Activated CD4-positive, alpha-beta memory T cell treated with anti-CD3 and anti-CD28 coated beads, Interleukin-2, amount 10 ng/mL, durations not matched to agents 7 days and 5 days (primary cell): ENCODE measurements around the gene OGDH. TPM values are rescaled to one million over a fixed set of nuclear protein-coding genes. Genes with fewer than 3 reads are reported as not detected.
"Not testable (repeated sequence)": the region's sequence is repeated elsewhere in the genome, so short reads cannot be mapped to it uniquely, and the experiment has no call there.

Experiments
- CTCF ChIA-PET: fragments of 350-600 bp; sonication (Branson Sonifier 250); formaldehyde crosslinking; loops from one replicate; lab custom pipeline; 2021; ENCODE audit warnings: antibody characterized with exemption, inconsistent platforms; lab: Charles Lee
- POLR2A ChIA-PET: fragments of 350-600 bp; sonication (Branson Sonifier 250); formaldehyde crosslinking; loops from one replicate; lab custom pipeline; 2021; ENCODE audit warnings: antibody characterized with exemption; lab: Charles Lee
- DNase-seq: peaks from one replicate; pipeline ENCODE4 v3.0.0-alpha.2; 2020
- H3K27ac Mint-ChIP-seq: one replicate; pipeline ENCODE4 v1.8.0; 2021; ENCODE audit warnings: mild to moderate bottlenecking, mixed read lengths
- H3K27me3 Mint-ChIP-seq: one replicate; pipeline ENCODE4 v1.8.0; 2021; ENCODE audit warnings: mixed read lengths
- H3K36me3 Mint-ChIP-seq: one replicate; pipeline ENCODE4 v1.8.0; 2021; ENCODE audit warnings: low read depth, mixed read lengths
- H3K4me1 Mint-ChIP-seq: one replicate; pipeline ENCODE4 v1.8.0; 2021; ENCODE audit warnings: mixed read lengths
- H3K4me3 Mint-ChIP-seq: one replicate; pipeline ENCODE4 v1.8.0; 2021; ENCODE audit warnings: mild to moderate bottlenecking, mixed read lengths
- H3K9me3 Mint-ChIP-seq: one replicate; pipeline ENCODE4 v1.8.0; 2021; ENCODE audit warnings: mixed read lengths
- total RNA-seq, 2 experiments: library from RNA; stranded (reverse); gene quantifications; one replicate each; pipeline ENCODE4 v1.2.3, GENCODE V29; 2021

The OGDH gene
- total RNA-seq, 2 experiments from 2014 or later = 164 to 166 TPM

DNA sequence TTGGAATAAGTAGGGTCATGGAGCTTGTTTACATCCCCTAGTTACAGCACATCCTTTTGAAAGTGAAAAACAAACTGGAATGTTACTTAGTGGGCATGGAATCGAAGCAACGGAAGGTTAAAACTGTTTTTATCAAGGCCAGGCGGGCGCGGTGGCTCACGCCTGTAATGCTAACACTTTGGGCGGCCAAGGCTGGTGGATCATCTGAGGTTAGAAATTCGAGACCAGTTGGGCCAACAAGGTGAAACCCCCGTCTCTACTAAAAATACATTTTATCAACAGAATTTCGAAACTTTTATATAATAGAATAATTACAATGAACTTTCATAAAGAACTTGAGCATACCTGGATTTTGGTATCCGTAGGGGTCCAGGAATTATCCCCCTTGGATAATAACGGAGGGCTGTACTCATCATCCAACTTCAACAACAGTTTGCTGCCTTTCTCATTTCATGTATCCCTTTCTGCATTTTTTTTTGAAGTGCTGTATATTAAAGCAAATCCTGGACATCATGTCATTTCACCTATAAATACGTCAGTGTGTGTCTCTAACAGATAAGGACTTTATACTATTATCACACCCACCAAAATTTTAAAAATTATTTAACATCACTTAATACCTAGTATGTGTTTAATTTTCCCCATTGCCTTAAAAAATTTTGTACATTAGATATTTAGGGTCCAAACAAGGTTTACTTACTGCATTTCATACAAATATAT is 23.1 kb upstream of the OGDH start:
- peaks cover 24% of the 10 kb centered on the region for H3K36me3 Mint-ChIP-seq
- ChIA-PET CTCF (interaction anchor here (1.3 to 3.4 kb wide), 5 partner anchors 18 to 274 kb away, joined by 5 to 16 read pairs (median 7); no protein-coding TSS in a partner anchor), POLR2A (interaction anchor here (0.7 to 5.3 kb wide), 18 partner anchors 8 to 396 kb away, joined by 3 to 96 read pairs (median 11); partner anchors contain the start of genes DDX56, H2AZ2, MYO1G and NUDCD3)
- no peak for DNase-seq
- peak overlapping the region; percentile 85 for H3K27ac Mint-ChIP-seq
- H3K27me3 Mint-ChIP-seq = no peaks in the 10 kb centered on the region
- peak overlapping the region; percentile 92 for H3K4me3 Mint-ChIP-seq
- no peaks in the 10 kb centered on the region for H3K9me3 Mint-ChIP-seq
- peaks cover 47% of the 10 kb centered on the region for H3K4me1 Mint-ChIP-seq

DNA sequence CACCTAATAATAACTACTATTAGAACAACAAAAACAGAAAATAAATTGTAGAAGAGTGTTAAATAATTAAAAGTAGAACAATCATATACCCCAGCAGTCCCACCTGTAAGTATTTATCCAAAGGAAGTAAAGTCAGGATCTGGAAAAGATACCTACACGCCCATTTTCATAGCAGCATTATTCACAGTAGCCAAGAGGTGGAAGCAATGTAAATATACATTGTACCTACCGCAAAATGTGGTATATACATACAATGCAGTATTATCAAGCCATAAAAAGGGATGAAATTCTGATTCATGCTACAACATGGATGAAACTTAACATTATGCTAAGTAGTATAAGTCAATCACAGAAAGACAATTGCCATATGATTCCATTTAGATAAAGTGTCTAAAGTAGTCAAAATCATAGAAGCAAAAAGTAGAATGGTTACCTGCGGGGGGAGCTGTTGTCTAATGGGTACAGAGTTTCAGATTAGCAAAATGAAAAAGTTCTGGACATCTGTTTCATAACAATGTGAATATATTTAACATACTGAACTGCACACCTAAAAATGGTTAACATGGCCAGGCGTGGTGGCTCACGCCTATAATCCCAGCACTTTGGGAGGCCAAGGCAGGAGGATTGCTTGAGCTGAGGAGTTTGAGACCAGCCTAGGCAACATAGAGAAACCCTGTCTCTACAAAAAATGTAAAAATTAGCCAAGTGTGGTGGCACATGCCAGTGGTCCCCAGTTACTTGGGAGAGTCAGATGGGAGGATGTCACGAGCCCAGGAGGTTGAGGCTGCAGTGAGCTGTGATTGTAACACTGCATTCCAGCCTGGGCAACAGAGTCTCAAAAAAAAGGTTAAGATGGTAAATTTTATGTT is 18.4 kb upstream of the OGDH start:
- H3K27ac Mint-ChIP-seq = peak overlapping the region; percentile 31
- POLR2A ChIA-PET = interaction anchor here (0.6 to 1.5 kb wide), 8 partner anchors 14 to 372 kb away, joined by 3 to 5 read pairs (median 3); partner anchors contain the start of genes DDX56 and H2AZ2

DNA sequence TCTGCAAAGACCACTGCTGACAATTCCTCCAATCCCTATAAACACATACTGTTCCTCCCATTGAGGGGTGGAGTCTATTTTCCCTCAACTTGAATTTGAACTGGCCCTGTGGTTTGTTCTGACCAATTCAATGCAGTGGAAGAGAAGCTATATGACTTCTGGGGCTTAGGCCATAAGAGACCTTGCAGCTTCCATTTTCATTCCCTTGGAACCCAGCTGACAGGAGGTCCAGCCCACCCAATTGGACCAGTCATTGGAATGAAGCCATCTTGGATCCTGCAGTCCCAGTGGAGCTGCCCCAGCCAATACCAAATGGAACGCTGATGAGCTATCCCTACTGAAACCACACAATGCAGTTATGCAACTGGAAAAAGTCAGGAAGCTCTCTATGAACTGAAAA is 15.5 kb upstream of the OGDH start:
- Mint-ChIP-seq H3K27me3 (peaks cover 9% of the 10 kb centered on the region), H3K4me1 (peaks cover 12% of the 10 kb centered on the region), H3K4me3 (no peak overlapping the region), H3K36me3 (no peaks in the 10 kb centered on the region), H3K27ac (no peak overlapping the region), H3K9me3 (no peaks in the 10 kb centered on the region)
- POLR2A ChIA-PET = interaction anchor here (0.9 to 2.8 kb wide), 4 partner anchors 9 to 257 kb away, joined by 4 to 17 read pairs (median 10); partner anchors contain the start of genes OGDH and TMED4
- DNase-seq = no peak
- CTCF ChIA-PET = interaction anchor here (0.7 to 1.2 kb wide), 2 partner anchors 10 to 63 kb away, joined by 3 read pairs; no protein-coding TSS in a partner anchor

More for the DNA sequence above, 18.4 kb upstream of the OGDH start:
- CTCF ChIA-PET = interaction anchor here (0.6 to 1.3 kb wide), 4 partner anchors 111 to 332 kb away, joined by 3 to 5 read pairs (median 4); no protein-coding TSS in a partner anchor
- Mint-ChIP-seq H3K27me3 (peaks cover under 1% of the 10 kb centered on the region), H3K9me3 (no peaks in the 10 kb centered on the region), H3K4me1 (peaks cover 18% of the 10 kb centered on the region), H3K36me3 (no peaks in the 10 kb centered on the region), H3K4me3 (no peak overlapping the region)
- DNase-seq = peak; percentile 73

DNA sequence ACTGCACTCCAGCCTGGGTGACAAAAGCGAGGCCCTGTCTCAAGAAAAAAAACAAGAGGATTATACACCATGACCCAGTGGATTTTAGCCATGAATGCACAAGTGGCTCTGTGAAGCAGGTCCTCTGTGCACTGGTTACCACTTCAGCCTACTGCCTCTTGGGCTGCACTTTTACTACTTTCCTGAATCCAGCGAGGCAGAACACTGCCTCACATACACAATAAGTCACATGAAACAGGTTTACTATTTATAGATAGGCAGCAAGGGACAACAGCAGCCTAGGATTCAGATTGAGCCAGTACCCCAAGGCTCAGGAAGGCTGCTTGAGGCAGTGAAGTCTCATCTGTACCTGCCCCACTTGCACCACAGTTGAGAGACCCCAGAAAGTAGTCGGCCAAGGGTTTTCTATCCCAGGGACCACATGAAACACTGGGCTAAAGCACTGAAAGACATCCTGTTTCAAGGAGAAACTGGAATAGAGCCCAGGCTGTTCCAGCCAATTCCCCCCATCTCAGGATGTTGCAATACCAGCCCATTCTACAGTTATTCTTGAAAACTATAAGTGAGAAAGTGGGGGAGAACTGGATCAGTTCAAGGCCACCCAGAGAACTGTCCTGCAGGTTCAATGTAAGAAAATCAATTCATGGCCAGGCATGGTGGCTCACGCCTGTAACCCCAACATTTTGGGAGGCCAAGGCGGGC is 10.3 kb upstream of the OGDH start:
- Mint-ChIP-seq H3K36me3 (no peaks in the 10 kb centered on the region), H3K27me3 (peaks cover 10% of the 10 kb centered on the region), H3K4me1 (no peaks in the 10 kb centered on the region), H3K27ac (no peak overlapping the region), H3K9me3 (no peaks in the 10 kb centered on the region), H3K4me3 (no peak overlapping the region)
- POLR2A ChIA-PET = interaction anchor here (1.5 kb wide), 1 partner anchor 10 kb away, joined by 4 read pairs; the partner anchor contains the start of gene OGDH
- CTCF ChIA-PET = interaction anchor here (0.6 kb wide), 1 partner anchor 9 kb away, joined by 4 read pairs; no protein-coding TSS in a partner anchor
- no peak for DNase-seq

DNA sequence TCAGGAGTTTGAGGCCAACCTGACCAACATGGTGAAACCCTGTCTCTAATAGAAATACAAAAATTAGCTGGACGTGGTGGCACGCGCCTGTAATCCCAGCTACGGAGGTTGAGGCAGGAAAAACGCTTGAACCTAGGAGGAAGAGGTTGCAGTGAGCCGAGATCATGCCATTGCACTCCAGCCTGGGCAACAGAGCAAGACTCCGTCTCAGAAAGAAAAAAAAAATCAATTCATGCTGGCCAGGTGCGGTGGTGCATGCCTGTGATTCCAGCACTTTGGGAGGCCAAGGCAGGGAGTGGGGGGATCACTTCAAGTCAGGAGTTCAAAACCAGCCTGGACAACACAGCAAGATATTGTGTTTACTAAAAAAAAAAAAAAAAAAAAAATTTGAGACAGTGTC is 9.2 kb upstream of the OGDH start:
- CTCF ChIA-PET, POLR2A ChIA-PET, H3K4me1 Mint-ChIP-seq, H3K4me3 Mint-ChIP-seq, H3K9me3 Mint-ChIP-seq, H3K27ac Mint-ChIP-seq, DNase-seq, H3K36me3 Mint-ChIP-seq: not testable (repeated sequence)
- peaks cover 14% of the 10 kb centered on the region for H3K27me3 Mint-ChIP-seq

DNA sequence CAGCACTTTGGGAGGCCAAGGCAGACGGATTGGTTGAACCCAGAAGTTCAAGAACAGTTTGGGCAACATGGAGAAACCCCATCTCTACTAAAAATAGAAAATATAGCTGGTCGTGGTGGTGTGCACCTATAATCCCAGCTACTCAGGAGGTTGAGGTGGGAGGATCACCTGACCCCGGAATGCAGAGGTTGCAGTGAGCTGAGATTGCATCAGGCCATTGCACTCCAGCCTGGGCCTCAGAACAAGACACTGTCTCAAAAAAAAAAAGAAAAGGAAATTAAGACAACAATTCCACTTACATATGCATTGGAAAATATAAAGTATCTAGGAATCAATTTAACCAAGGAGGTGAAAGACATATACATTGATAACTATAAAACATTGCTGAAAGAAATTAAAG is 7.2 kb upstream of the OGDH start:
- no peak for DNase-seq
- Mint-ChIP-seq H3K4me1 (peaks cover 2% of the 10 kb centered on the region), H3K27me3 (peaks cover 13% of the 10 kb centered on the region), H3K4me3 (no peak overlapping the region), H3K27ac (no peak overlapping the region), H3K9me3 (no peaks in the 10 kb centered on the region), H3K36me3 (no peaks in the 10 kb centered on the region)
- POLR2A ChIA-PET = interaction anchor here (0.8 to 33.8 kb wide), 5 partner anchors 7 to 249 kb away, joined by 3 to 1257 read pairs (median 4); partner anchors contain the start of genes H2AZ2, OGDH and TMED4
- CTCF ChIA-PET = interaction anchor here (0.6 kb wide), 1 partner anchor 611 kb away, joined by 3 read pairs; no protein-coding TSS in a partner anchor

DNA sequence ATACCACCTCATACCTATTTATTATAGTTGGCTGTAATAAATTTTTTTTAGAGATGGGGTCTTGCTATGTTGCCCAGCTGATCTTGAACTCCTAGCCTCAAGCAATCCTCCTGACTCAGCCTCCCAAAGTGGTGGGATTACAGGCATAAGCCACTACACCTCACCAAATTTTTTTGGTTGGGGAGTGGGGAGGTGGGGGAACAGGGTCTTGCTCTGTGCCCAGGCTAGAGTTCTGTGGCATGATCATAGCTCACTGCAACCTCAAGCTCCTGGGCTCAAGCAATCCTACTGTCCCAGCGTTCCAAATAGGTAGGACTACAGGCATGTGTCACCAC is 3.9 kb upstream of the OGDH start:
- Mint-ChIP-seq H3K9me3 (no peaks in the 10 kb centered on the region), H3K4me1 (peaks cover 21% of the 10 kb centered on the region), H3K27ac (no peak overlapping the region), H3K4me3 (no peak overlapping the region), H3K36me3 (peaks cover 8% of the 10 kb centered on the region), H3K27me3 (peaks cover 10% of the 10 kb centered on the region)
- no peak for DNase-seq
- ChIA-PET POLR2A (interaction anchor here (33.8 kb wide), 1 partner anchor 31 kb away, joined by 1257 read pairs; no protein-coding TSS in a partner anchor), CTCF (no interaction called here)

DNA sequence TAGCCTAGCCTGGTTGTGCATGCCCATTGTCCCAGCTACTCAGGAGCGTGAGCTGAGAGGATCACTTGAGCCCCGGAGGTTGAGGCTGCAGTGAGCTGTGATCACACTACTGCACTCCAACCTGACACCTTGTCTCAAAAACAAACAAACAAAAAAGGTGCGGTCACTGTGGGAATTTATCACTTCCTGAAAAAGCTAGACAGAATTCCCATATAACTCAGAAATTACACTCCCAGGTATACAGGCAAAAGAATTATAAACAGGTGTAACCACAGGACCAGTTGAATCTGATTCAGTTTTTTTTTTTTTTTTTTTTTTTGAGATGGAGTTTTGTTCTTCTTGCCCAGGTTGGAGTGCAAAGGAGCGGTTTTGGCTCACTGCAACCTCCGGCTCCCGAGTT is 3.2 kb upstream of the OGDH start:
- ChIA-PET CTCF (no interaction called here), POLR2A (interaction anchor here (33.8 kb wide), 1 partner anchor 30 kb away, joined by 1257 read pairs; no protein-coding TSS in a partner anchor)
- Mint-ChIP-seq H3K4me1 (peaks cover 28% of the 10 kb centered on the region), H3K4me3 (no peak overlapping the region), H3K9me3 (no peaks in the 10 kb centered on the region), H3K36me3 (peaks cover 12% of the 10 kb centered on the region), H3K27me3 (peaks cover 10% of the 10 kb centered on the region), H3K27ac (no peak overlapping the region)
- no peak for DNase-seq

DNA sequence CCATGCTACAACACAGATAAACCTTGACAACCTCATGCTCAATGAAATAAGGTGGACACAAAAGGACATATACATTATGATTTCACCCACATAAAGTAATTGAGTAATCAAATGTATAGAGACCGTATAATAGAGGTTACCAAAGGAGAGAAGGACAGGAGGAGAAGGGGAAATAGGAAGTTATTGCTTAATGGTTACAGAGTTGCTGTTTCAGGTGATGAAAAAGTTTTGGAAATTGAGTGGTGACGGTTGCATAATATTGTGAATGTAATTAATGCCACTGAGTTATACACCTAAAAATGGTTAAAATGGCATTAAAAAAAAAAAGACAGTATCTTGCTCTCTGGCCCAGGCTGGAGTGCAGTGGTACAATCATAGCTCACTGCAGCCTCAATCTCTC is 1.5 kb upstream of the OGDH start:
- ChIA-PET CTCF (interaction anchor here (2.3 to 2.7 kb wide), 2 partner anchors 36 to 243 kb away, joined by 11 to 16 read pairs; partner anchors contain the start of gene H2AZ2), POLR2A (interaction anchor here (2.6 to 33.8 kb wide), 9 partner anchors 12 to 243 kb away, joined by 19 to 1257 read pairs (median 37); partner anchors contain the start of genes H2AZ2, NUDCD3, PPIA and TMED4)
- no peak overlapping the region for H3K27ac Mint-ChIP-seq
- peaks cover 10% of the 10 kb centered on the region for H3K27me3 Mint-ChIP-seq
- H3K9me3 Mint-ChIP-seq = no peaks in the 10 kb centered on the region
- H3K4me1 Mint-ChIP-seq = peaks cover 43% of the 10 kb centered on the region
- H3K4me3 Mint-ChIP-seq = peak overlapping the region; percentile 27
- H3K36me3 Mint-ChIP-seq = peaks cover 18% of the 10 kb centered on the region
- no peak for DNase-seq

DNA sequence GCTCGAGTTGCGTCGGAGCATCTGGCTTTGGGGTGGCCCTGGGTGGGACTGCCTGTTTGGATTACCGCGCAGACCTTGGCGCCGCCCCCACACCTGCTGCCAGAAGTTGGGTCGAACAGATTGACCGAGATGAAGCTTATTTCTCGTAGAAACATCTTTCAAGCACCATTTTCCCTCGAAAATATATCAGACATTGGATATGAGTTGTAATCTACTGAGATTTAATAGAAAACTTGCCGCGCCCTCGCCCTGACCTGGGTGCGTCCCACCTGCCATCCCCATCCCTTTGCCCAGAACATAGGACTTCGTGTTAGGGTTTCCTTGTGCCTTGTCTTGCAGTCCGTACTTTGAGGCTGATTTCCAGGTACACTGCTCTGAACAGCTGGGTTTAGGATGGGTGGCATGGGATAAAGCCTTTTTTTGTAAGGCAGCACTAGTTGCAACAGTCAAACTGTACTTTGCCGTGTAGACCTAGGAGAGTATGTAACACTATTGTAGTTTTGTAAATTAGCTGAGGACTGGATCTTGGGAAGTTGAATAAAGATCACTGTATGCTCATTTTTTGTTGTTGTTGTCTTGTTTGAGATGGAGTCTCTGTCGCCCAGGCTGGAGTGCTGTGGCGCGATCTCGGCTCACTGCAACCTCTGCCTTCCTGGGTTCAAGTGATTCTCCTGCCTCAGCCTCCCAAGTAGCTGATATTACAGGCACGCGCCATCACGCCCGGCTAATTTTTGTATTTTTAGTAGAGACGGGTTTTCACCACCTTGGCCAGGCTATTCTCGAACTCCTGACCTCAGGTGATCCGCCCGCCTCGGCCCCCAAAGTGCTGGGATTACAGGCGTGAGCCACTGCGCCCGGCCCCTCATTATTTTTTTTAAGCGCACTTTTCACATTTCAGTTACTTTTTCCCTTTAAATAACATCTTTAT is 978 bp downstream of the OGDH start:
- CTCF ChIA-PET = interaction anchor here (0.6 to 2.7 kb wide), 9 partner anchors 9 to 250 kb away, joined by 3 to 17 read pairs (median 8); partner anchors contain the start of genes H2AZ2 and PPIA
- POLR2A ChIA-PET = interaction anchor here (0.6 to 33.8 kb wide), 33 partner anchors 9 to 957 kb away, joined by 3 to 1257 read pairs (median 6); partner anchors contain the start of genes DDX56, H2AZ2, NUDCD3 and PPIA
- Mint-ChIP-seq H3K9me3 (no peaks in the 10 kb centered on the region), H3K36me3 (peaks cover 28% of the 10 kb centered on the region), H3K4me3 (peak overlapping the region; percentile 98), H3K27ac (peak overlapping the region; percentile 98), H3K4me1 (peaks cover 52% of the 10 kb centered on the region), H3K27me3 (peaks cover 6% of the 10 kb centered on the region)
- no peak for DNase-seq
